Colonic mucosa (tissue), 4 donors: Measurements from ENCODE around the gene CEMIP. TPM values are rescaled to one million over a fixed set of nuclear protein-coding genes. Genes with fewer than 3 reads are reported as not detected.

Source experiments
- DNase-seq: peaks from one replicate; pipeline ENCODE4 v3.0.0-alpha.2; 2020
- H3K27ac ChIP-seq: fragments of 200-600 bp; one replicate; pipeline ENCODE4 v1.8.0; 2021
- H3K27me3 ChIP-seq: fragments of 200-600 bp; one replicate; pipeline ENCODE4 v1.8.0; 2021
- H3K36me3 ChIP-seq: fragments of 200-600 bp; one replicate; pipeline ENCODE4 v1.8.0; 2021
- H3K4me1 ChIP-seq: fragments of 200-600 bp; one replicate; pipeline ENCODE4 v1.8.0; 2021; ENCODE audit warnings: mild to moderate bottlenecking
- H3K4me3 ChIP-seq: fragments of 200-600 bp; one replicate; pipeline ENCODE4 v1.8.0; 2021
- H3K9ac ChIP-seq, 2 donors: one replicate each; pipeline ENCODE4 v1.7.0; 2013; ENCODE audit warnings: control low read depth in 2 of 2, low read depth in 2 of 2, low read length in 2 of 2
- H3K9me3 ChIP-seq: fragments of 200-600 bp; one replicate; pipeline ENCODE4 v1.8.0; 2021
- CTCF ChIP-seq: fragments of 200-600 bp; IDR thresholded peaks from one replicate; pipeline ENCODE4 v1.8.0; 2022; ENCODE audit warnings: antibody characterized with exemption, mild to moderate bottlenecking
- intact Hi-C: fragments of 100-400 bp; cut with DNase I; formaldehyde crosslinking; loops from one replicate; pipeline ENCODE4 v1.14.1; 2022
- total RNA-seq, 2 donors: library from RNA; stranded (reverse); fragmentation: NEBNext Ultra II Directional in 1 of 2; extraction: Animal tissue kit (Norgen Biotek cat#: 25700) in 1 of 2; gene quantifications; one replicate each; pipeline ENCODE4 v1.2.1, GENCODE V29; 2021
- donor health status: healthy.
- donor health status: DM: no; HTN: no; CAD: no.
- donor health status: DM: no; HTN: no; CAD: no.

The CEMIP gene
- total RNA-seq, 2 donors from 2014 or later: 2.1 to 2.9 TPM

- no peak overlapping the region for H3K9ac ChIP-seq
- H3K4me3 ChIP-seq: no peak overlapping the region
- H3K27ac ChIP-seq: no peak overlapping the region
- no peaks in the 10 kb centered on the region for H3K4me1 ChIP-seq
- no peak for TF ChIP-seq CTCF
- H3K9me3 ChIP-seq: no peaks in the 10 kb centered on the region
- intact Hi-C loops: no loop called here
- no peaks in the 10 kb centered on the region for H3K27me3 ChIP-seq
- no peaks in the 10 kb centered on the region for H3K36me3 ChIP-seq
- DNase-seq: no peak
These were observed 37.1 kb upstream of the CEMIP start for GRCh38 chr15:80742081-80742480.

- Histone ChIP-seq H3K27me3 (no peaks in the 10 kb centered on the region), H3K4me1 (no peaks in the 10 kb centered on the region), H3K9me3 (no peaks in the 10 kb centered on the region), H3K4me3 (no peak overlapping the region), H3K36me3 (no peaks in the 10 kb centered on the region), H3K9ac (no peak overlapping the region), H3K27ac (no peak overlapping the region)
- TF ChIP-seq CTCF: no peak
- intact Hi-C loops: no loop called here
- peak; percentile 47 for DNase-seq
These were observed 35.9 kb upstream of the CEMIP start for GRCh38 chr15:80743189-80743833.

GRCh38 chr15:80744415-80744814 is 34.8 kb upstream of the CEMIP start:
- H3K9ac ChIP-seq: no peak overlapping the region
- no peaks in the 10 kb centered on the region for H3K27me3 ChIP-seq
- no peak overlapping the region for H3K27ac ChIP-seq
- no peaks in the 10 kb centered on the region for H3K36me3 ChIP-seq
- no peak for TF ChIP-seq CTCF
- no peak overlapping the region for H3K4me3 ChIP-seq
- intact Hi-C loops: no loop called here
- no peaks in the 10 kb centered on the region for H3K4me1 ChIP-seq
- no peaks in the 10 kb centered on the region for H3K9me3 ChIP-seq
- no peak for DNase-seq

GRCh38 chr15:80744826-80745225 is 34.3 kb upstream of the CEMIP start:
- no peak for DNase-seq
- Histone ChIP-seq H3K9me3 (no peaks in the 10 kb centered on the region), H3K27ac (no peak overlapping the region), H3K27me3 (no peaks in the 10 kb centered on the region), H3K9ac (no peak overlapping the region), H3K4me3 (no peak overlapping the region), H3K4me1 (no peaks in the 10 kb centered on the region), H3K36me3 (no peaks in the 10 kb centered on the region)
- no peak for TF ChIP-seq CTCF
- intact Hi-C loops: no loop called here

- no peak for TF ChIP-seq CTCF
- Histone ChIP-seq H3K27me3 (no peaks in the 10 kb centered on the region), H3K27ac (no peak overlapping the region), H3K4me1 (no peaks in the 10 kb centered on the region), H3K9me3 (no peaks in the 10 kb centered on the region), H3K36me3 (no peaks in the 10 kb centered on the region), H3K4me3 (no peak overlapping the region), H3K9ac (no peak overlapping the region)
- intact Hi-C loops: no loop called here
- DNase-seq: no peak
These were observed 33.3 kb upstream of the CEMIP start for GRCh38 chr15:80745888-80746287.
